ENCODE data around the gene CCSAP.

Gene CCSAP

DNA sequence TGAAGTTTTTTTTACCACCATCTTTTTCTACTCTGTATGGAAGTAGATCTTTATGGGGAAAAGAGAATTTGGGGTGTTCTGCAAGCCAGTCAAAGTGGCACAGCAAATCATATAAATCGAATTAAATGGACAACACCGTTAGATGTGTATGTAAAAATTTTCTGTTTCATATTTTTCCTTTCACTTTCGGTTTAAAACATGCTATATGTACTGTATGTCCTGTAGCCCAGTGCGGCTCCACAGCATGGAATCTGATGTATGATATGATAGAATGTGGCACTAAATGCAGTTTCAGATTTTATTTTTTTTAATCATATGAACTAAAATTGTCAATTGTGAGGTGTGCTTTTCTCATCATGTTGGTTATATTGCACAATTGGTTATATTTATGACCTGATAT is 39.0 kb downstream of the CCSAP start:
- in situ Hi-C loops (cut with MboI; ENCODE audit: low sequenced_read_pairs, unreplicated experiment), result no loop called here
- DNase-seq (ENCODE audit: low spot score), result no peak
- TF ChIP-seq, protein P1, sequence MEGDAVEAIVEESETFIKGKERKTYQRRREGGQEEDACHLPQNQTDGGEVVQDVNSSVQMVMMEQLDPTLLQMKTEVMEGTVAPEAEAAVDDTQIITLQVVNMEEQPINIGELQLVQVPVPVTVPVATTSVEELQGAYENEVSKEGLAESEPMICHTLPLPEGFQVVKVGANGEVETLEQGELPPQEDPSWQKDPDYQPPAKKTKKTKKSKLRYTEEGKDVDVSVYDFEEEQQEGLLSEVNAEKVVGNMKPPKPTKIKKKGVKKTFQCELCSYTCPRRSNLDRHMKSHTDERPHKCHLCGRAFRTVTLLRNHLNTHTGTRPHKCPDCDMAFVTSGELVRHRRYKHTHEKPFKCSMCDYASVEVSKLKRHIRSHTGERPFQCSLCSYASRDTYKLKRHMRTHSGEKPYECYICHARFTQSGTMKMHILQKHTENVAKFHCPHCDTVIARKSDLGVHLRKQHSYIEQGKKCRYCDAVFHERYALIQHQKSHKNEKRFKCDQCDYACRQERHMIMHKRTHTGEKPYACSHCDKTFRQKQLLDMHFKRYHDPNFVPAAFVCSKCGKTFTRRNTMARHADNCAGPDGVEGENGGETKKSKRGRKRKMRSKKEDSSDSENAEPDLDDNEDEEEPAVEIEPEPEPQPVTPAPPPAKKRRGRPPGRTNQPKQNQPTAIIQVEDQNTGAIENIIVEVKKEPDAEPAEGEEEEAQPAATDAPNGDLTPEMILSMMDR (IDR thresholded peaks at IDR 0.05; ENCODE audit: borderline replicate concordance, control extremely low read depth, extremely low read depth, insufficient read depth, missing control alignments), result no peak

DNA sequence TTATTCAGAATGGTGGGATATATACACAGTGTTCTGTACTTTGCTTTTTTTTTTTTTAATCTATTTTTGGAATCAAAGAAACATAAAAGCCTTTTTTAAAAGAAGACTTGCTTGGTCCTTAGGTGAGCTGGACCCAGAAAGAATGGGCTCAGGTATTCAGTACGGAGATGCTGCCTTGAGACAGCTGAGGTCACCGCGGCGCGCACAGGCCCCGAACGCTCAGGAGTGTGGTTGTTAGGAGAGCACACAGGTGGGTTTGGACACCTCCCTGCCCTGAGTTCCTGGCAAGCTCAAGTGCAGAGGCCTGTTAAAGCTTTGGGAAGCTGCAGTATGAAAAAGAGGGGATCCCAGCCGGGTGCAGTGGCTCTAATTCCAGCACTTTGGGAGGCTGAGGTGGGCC is 40.1 kb downstream of the CCSAP start:
- in situ Hi-C loops (cut with MboI; ENCODE audit: low sequenced_read_pairs, unreplicated experiment), result no loop called here
- TF ChIP-seq, protein P1 (IDR thresholded peaks at IDR 0.05; ENCODE audit: borderline replicate concordance, control extremely low read depth, extremely low read depth, insufficient read depth, missing control alignments), result no peak

DNA sequence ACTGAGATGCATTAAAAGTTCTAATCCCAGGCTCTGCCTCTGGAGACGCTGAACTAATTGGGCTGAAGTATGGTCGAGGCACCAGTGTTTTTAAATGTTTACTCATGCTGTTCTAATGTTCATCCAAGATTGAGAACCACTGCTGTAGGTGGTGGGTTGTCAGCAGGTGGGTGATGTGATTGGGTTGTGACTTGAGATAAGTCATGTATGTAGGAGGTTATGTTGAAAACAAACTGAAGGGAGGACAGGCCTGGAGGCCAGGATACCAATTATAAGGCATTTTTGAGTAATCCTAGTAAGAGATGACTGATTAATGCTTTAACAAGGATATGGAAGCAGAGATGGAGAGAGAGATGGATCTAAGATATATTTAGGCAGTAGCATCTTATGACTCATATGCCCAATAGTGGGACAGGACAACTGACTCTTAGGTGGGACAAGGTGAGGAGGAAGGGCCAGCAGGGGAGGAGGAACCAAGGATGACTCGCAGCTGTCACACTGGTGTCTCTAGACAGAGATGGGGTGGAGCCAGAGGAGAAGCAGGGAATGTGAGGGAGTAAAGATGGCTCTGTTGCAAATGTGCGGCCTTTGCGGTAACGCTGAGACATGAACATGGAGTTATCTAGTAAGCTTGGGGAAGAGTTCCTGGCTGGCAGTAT is 42.6 kb downstream of the CCSAP start:
- in situ Hi-C loops (cut with MboI; ENCODE audit: low sequenced_read_pairs, unreplicated experiment), result no loop called here
- TF ChIP-seq, protein P1 (IDR thresholded peaks at IDR 0.05; ENCODE audit: borderline replicate concordance, control extremely low read depth, extremely low read depth, insufficient read depth, missing control alignments), result no peak
- DNase-seq (ENCODE audit: low spot score), result no peak

More for the DNA sequence above, 40.1 kb downstream of the CCSAP start:
- no peak for DNase-seq (ENCODE audit: low spot score)

DNA sequence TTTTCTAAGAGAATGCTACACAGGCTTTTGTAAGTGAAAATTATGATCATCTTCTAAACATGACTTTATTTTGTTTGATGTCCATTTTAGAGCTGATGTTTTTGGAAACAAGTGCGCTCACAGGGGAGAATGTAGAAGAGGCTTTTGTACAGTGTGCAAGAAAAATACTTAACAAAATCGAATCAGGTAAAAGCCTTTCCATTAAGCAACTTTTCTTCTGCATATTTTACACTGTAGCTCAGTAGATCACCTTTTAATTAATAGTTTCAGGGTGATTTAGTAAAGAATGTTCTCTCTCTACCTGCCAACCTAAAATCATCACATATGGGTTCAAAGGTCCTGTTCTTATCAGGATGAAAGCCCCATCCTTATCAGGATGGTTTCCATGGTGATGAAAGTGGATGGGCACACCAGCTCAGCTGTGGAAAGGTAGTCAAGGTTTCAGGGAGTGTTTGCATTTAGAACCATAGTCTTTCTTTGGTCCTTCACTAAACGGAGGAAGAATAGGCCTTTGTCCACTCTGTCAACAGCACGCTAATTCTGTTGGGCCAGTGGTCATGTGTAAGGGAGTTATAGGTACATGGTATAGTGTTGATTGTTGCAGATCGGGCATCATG is 43.9 kb downstream of the CCSAP start:
- in situ Hi-C loops (cut with MboI; ENCODE audit: low sequenced_read_pairs, unreplicated experiment), result no loop called here
- TF ChIP-seq, protein P1 (IDR thresholded peaks at IDR 0.05; ENCODE audit: borderline replicate concordance, control extremely low read depth, extremely low read depth, insufficient read depth, missing control alignments), result no peak
- DNase-seq (ENCODE audit: low spot score), result no peak

DNA sequence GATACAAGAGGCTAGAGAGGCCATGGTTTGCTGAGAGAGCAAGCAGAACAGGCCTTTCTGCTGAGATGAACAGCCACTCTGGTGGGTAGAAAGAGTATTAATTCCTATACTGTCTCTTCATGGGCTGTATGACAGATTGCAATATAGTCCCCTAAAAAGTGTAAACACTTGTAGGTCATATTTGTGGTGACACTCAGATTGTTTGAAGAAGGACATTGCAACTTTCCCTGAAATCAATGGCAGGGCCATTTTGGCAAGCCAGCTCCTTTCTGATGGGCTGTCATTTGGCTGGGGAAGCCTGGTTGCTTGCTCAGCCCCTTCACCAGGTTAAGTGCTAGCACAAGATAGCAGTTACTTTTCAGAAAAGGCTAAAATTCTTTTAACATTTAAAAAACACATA is 44.4 kb downstream of the CCSAP start:
- in situ Hi-C loops (cut with MboI; ENCODE audit: low sequenced_read_pairs, unreplicated experiment), result no loop called here
- TF ChIP-seq, protein P1 (IDR thresholded peaks at IDR 0.05; ENCODE audit: borderline replicate concordance, control extremely low read depth, extremely low read depth, insufficient read depth, missing control alignments), result no peak
- DNase-seq (ENCODE audit: low spot score), result no peak

DNA sequence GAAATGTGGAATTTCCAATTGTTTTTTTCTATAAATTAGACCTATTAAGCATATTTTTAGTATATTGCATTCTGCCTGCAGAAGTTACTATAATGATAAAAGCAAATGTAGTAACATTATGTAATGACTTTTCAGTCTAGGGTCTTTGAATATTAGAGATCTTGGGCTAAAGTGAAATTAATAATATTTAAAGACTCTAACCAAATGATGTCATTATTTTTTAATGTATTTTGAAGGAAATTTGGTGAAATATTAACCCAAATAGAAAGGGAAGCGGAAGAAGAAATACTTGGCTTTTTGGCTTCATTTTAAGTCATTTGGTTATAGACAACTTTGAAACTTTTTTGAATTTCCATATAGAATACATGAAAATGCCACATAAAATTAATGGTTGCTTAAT is 45.1 kb downstream of the CCSAP start:
- no peak for DNase-seq (ENCODE audit: low spot score)
- in situ Hi-C loops (cut with MboI; ENCODE audit: low sequenced_read_pairs, unreplicated experiment), result no loop called here
- TF ChIP-seq, protein P1 (IDR thresholded peaks at IDR 0.05; ENCODE audit: borderline replicate concordance, control extremely low read depth, extremely low read depth, insufficient read depth, missing control alignments), result no peak
